22Rv1 (cell line): Measurements from ENCODE around the gene RAD51B.

Experiments used
- H3K27ac ChIP-seq: fragments of 450-650 bp; 2 replicates; pipeline ENCODE4 v1.5.1; 2017
- CTCF ChIP-seq: fragments of 450-650 bp; IDR thresholded peaks from 2 replicates; pipeline ENCODE4 v1.5.1; 2017; ENCODE audit warnings: mild to moderate bottlenecking
- ZFX ChIP-seq: fragments of 450-650 bp; IDR thresholded peaks from 2 replicates; pipeline ENCODE4 v1.6.1; 2017; ENCODE audit warnings: antibody characterized with exemption, borderline replicate concordance

RAD51B gene

GRCh38 chr14:68627050-68627867 lies 807.7 kb downstream of the RAD51B start:
- TF ChIP-seq ZFX (no peak), CTCF (no peak)
- no peak overlapping the region for H3K27ac ChIP-seq

GRCh38 chr14:68627868-68628604 lies 808.5 kb downstream of the RAD51B start:
- TF ChIP-seq CTCF (no peak), ZFX (no peak)
- H3K27ac ChIP-seq = peak overlapping the region; percentile 73

GRCh38 chr14:68628605-68629310 lies 809.2 kb downstream of the RAD51B start:
- peak overlapping the region; percentile 73 for H3K27ac ChIP-seq
- no peak for TF ChIP-seq ZFX
- no peak for TF ChIP-seq CTCF

GRCh38 chr14:68630081-68630571 lies 810.5 kb downstream of the RAD51B start:
- TF ChIP-seq ZFX (no peak), CTCF (no peak)
- no peak overlapping the region for H3K27ac ChIP-seq

- TF ChIP-seq CTCF = no peak
- no peak for TF ChIP-seq ZFX
Observed at GRCh38 chr14:68630611-68631393, 811.2 kb downstream of the RAD51B start.

GRCh38 chr14:68631394-68632053 lies 811.9 kb downstream of the RAD51B start:
- no peak for TF ChIP-seq ZFX
- no peak for TF ChIP-seq CTCF

More at GRCh38 chr14:68630611-68631393, 811.2 kb downstream of the RAD51B start:
- no peak overlapping the region for H3K27ac ChIP-seq

More at GRCh38 chr14:68631394-68632053, 811.9 kb downstream of the RAD51B start:
- H3K27ac ChIP-seq = no peak overlapping the region
